GM18520 (cell line): ENCODE results near the gene LRRC3.

Experiments used
- ATAC-seq: cut with Tn5 transposase; IDR thresholded peaks from one replicate; pipeline ENCODE4 v1.9.1; 2021; ENCODE audit not compliant: unreplicated experiment

Gene LRRC3

GRCh38 chr21:44423941-44424607 lies 31.2 kb upstream of the LRRC3 start:
- no peak for ATAC-seq

DNA sequence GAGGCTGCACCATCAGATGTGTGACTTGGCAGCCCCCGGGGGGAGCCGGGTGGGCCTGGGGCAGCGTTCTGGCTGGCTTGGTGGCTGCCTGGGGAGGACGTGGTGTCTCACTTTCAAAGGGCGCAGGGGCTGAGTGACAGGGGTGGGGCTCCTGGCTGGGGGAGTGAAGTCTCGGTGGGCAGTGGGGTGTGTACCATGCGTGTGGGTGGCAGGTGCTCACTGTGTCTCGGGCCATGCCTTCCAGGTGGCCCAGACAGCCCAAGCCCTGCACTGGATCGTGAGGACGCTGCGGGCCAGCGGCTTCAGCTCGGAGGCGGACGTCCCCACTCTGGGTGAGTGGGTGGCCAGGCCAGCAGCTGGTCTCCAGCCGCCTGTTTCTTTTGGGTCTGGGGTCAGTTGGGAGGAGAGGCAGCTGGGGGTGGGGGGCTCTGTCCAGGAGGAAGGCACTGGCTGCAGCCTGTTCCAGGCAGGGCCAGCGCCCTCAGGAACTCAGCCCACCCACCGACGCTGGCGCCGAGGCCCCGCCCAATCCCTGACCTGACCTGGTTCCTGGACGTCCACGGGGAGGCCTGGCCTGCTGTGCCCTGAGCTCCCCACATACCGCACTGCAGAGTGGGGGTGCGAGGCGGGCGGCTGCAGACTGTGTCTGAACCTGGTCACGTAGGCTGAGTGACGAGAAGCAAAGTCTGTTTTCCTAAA lies 30.6 kb upstream of the LRRC3 start:
- no peak for ATAC-seq

GRCh38 chr21:44425307-44425894 lies 29.9 kb upstream of the LRRC3 start:
- ATAC-seq: no peak

GRCh38 chr21:44425895-44426662 lies 29.2 kb upstream of the LRRC3 start:
- ATAC-seq: no peak

- no peak for ATAC-seq
Observed at GRCh38 chr21:44426663-44427191, 28.6 kb upstream of the LRRC3 start.

DNA sequence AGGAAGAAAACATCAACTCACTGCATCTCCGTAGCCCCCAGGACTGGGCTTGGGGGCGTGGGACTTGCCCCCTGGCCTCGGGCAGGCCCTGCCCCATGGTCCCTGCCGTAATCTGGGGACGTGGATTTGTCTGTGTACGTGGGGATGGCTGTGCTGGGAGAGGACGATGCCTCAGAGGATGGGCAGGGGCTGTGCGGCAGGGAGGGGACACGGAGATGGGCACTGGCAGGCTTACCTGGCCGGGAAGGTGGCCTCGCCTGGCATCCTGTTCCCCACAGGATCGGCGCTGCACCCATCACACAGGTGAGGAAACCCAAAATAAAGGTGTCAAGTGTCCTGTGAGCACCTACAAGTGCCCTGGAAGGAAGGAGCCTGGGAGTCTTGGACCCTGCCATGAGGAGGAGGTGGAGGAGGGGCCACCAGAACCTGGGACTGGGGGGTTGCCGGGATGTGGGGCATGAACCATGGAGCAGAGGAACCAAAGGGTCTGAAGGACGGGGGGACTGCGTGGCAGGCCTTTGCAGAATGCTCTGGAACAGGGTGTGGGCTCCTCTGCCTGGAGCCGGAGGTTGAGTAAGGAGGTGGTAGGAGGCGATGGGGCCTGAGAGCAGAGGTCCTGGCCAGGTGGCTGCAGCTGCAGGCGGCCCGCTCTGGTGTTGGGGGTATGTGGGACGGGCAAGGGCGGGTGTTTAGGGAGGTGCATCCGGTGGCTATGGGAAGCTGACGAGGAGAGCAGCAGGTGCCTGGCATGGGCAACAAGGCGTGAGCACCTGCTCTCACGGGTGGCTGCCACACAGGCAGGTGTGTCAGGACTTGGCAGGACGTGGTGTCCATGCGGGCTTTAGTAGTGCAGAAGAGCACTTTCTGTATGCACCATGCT lies 27.8 kb upstream of the LRRC3 start:
- no peak for ATAC-seq

GRCh38 chr21:44428281-44428960 lies 26.9 kb upstream of the LRRC3 start:
- no peak for ATAC-seq

- ATAC-seq: no peak
Observed at GRCh38 chr21:44429894-44430293, 25.4 kb upstream of the LRRC3 start.

GRCh38 chr21:44431300-44431699 lies 24.0 kb upstream of the LRRC3 start:
- no peak for ATAC-seq

DNA sequence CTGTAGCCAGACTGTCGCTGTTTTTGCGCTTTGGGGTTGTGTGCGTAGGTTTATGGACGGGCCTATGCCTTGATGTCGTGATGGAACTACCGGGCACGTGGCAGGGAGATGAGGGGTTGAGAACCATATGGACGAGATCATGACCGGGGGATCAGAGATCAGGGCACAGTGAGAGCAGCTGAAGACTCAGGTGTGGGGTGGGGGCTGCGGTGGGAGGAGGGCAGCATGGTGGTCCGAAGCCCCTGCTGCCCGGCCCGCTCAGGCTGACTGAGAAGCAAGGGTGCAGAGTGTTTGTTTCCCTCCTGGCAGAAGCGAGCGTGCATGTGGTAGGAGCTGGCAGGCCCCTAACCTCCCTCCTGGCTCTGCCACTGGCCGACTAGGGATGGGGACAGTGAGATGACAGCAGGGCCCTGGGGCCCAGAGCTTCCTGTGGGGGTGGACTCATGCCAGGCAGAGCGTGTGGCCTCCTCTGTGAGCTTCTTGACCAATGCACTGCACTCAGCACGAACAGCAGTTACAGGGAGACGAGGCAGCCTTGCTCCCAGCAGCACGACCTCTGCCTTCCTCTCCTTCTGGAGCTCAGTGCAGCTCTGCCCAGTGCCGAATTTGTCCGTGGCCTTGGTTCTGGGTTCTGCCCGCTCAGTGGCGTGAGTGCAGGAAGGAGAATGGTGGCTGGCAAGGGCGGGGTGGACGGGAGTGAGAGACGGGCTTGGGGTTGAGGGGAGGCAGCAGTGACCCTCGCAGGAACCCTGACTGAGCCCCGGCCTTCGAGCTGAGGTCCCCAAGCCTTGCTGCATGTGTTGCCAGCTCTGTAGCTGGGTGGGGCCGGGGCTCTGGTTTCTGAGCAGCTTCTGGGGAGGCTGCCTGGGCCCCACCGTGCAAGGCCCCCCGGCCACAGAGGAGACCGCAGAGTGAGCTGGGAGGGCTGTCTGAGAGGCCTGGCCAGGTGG lies 22.2 kb upstream of the LRRC3 start:
- ATAC-seq: no peak

- no peak for ATAC-seq
Observed at GRCh38 chr21:44433791-44434567, 21.3 kb upstream of the LRRC3 start.

DNA sequence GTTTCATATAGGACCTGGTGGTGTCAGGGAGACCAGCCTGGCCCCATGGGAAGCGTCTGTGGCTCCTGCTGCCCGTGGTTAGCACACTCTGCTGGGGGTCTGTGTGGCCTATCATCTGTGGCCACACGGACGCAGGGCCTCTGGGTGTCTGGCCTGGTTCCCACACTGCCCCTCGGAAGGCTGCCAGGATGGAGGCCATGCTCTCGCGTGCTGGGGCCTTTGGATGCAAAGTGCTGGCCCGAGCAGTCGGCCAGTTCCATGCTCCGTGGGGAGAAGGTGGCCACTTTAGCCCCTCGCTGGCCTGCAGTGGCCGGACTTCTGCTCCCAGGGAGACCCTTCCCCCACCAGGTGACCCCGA lies 20.8 kb upstream of the LRRC3 start:
- ATAC-seq: no peak

GRCh38 chr21:44434936-44435635 lies 20.2 kb upstream of the LRRC3 start:
- ATAC-seq: no peak

- no peak for ATAC-seq
Observed at GRCh38 chr21:44436111-44436611, 19.1 kb upstream of the LRRC3 start.

DNA sequence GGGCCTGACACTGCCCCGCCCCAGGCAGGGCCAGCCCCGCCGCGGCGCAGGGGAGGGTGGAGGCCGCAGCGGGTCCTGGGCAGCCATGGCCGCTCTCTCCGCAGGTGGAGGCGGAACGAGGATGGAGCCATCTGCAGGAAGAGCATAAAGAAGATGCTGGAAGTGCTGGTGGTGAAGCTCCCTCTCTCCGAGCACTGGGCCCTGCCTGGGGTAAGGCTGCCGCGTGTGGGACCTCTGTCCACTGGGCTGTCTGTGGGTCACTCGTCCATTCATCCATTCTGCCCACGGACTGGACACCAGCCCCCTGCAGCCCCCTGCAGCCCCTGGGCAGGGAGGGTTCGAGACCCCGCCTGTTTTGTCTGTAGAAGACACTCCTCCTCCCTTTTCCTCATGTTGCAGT lies 18.4 kb upstream of the LRRC3 start:
- no peak for ATAC-seq

DNA sequence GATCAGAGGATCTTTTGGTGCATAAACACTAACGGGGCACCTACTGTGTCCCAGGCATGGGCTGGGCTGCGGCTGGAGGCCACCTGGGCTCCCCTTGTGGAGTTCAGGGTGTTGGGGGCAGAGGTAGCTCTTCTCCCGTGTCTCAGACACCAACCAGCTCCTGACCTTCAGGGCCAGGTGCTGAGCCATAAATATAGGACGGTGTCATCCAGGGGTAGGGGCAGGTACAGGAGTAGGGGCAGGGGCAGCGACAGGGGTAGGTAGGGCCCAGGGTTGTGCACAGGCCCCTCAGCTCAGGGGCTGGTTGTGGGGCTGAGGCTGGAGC lies 18.0 kb upstream of the LRRC3 start:
- no peak for ATAC-seq

GRCh38 chr21:44437696-44438431 lies 17.4 kb upstream of the LRRC3 start:
- no peak for ATAC-seq
